GM18858 (cell line): ENCODE data around the gene PCDH10.

Experiments
- ATAC-seq: cut with Tn5 transposase; IDR thresholded peaks from one replicate; pipeline ENCODE4 v1.9.1; 2021; ENCODE audit not compliant: unreplicated experiment

PCDH10 gene

DNA sequence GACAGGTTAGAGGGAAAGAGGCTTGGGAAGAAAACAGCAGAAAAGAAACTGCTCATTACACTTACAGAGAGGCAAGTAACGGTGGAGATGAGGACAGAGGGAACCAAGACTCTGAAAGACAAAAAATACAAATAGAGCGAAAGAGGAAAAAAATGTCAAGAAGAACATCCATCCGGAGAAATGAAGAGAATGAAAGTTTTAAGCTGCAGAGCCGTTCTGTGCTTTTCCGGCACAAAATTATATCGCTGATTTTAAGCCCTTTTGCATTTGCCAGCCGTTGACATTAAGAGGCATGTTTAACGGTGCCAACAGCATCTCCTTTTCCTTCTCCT is 236 bp downstream of the PCDH10 start:
- no peak for ATAC-seq

DNA sequence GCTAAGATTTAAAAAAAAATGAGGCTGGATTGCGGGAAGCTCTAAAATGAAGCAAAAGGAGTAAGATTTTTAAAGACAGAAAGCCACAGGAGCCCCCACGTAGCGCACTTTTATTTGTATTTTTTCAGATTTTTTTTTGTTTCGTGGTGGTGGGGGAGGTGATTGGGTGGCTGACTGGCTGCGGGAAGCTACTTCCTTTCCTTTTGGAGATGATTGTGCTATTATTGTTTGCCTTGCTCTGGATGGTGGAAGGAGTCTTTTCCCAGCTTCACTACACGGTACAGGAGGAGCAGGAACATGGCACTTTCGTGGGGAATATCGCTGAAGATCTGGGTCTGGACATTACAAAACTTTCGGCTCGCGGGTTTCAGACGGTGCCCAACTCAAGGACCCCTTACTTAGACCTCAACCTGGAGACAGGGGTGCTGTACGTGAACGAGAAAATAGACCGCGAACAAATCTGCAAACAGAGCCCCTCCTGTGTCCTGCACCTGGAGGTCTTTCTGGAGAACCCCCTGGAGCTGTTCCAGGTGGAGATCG is 908 bp downstream of the PCDH10 start:
- no peak for ATAC-seq

DNA sequence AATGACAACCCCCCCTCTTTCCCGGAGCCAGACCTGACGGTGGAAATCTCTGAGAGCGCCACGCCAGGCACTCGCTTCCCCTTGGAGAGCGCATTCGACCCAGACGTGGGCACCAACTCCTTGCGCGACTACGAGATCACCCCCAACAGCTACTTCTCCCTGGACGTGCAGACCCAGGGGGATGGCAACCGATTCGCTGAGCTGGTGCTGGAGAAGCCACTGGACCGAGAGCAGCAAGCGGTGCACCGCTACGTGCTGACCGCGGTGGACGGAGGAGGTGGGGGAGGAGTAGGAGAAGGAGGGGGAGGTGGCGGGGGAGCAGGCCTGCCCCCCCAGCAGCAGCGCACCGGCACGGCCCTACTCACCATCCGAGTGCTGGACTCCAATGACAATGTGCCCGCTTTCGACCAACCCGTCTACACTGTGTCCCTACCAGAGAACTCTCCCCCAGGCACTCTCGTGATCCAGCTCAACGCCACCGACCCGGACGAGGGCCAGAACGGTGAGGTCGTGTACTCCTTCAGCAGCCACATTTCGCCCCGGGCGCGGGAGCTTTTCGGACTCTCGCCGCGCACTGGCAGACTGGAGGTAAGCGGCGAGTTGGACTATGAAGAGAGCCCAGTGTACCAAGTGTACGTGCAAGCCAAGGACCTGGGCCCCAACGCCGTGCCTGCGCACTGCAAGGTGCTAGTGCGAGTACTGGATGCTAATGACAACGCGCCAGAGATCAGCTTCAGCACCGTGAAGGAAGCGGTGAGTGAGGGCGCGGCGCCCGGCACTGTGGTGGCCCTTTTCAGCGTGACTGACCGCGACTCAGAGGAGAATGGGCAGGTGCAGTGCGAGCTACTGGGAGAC is 1.6 kb downstream of the PCDH10 start:
- no peak for ATAC-seq

DNA sequence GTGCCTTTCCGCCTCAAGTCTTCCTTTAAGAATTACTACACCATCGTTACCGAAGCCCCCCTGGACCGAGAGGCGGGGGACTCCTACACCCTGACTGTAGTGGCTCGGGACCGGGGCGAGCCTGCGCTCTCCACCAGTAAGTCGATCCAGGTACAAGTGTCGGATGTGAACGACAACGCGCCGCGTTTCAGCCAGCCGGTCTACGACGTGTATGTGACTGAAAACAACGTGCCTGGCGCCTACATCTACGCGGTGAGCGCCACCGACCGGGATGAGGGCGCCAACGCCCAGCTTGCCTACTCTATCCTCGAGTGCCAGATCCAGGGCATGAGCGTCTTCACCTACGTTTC is 2.2 kb downstream of the PCDH10 start:
- ATAC-seq, result no peak

DNA sequence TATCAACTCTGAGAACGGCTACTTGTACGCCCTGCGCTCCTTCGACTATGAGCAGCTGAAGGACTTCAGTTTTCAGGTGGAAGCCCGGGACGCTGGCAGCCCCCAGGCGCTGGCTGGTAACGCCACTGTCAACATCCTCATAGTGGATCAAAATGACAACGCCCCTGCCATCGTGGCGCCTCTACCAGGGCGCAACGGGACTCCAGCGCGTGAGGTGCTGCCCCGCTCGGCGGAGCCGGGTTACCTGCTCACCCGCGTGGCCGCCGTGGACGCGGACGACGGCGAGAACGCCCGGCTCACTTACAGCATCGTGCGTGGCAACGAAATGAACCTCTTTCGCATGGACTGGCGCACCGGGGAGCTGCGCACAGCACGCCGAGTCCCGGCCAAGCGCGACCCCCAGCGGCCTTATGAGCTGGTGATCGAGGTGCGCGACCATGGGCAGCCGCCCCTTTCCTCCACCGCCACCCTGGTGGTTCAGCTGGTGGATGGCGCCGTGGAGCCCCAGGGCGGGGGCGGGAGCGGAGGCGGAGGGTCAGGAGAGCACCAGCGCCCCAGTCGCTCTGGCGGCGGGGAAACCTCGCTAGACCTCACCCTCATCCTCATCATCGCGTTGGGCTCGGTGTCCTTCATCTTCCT is 2.7 kb downstream of the PCDH10 start:
- ATAC-seq, result no peak

DNA sequence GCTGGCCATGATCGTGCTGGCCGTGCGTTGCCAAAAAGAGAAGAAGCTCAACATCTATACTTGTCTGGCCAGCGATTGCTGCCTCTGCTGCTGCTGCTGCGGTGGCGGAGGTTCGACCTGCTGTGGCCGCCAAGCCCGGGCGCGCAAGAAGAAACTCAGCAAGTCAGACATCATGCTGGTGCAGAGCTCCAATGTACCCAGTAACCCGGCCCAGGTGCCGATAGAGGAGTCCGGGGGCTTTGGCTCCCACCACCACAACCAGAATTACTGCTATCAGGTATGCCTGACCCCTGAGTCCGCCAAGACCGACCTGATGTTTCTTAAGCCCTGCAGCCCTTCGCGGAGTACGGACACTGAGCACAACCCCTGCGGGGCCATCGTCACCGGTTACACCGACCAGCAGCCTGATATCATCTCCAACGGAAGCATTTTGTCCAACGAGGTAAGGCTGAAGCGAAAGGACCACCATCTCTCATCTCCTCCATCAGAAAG is 3.3 kb downstream of the PCDH10 start:
- no peak for ATAC-seq

DNA sequence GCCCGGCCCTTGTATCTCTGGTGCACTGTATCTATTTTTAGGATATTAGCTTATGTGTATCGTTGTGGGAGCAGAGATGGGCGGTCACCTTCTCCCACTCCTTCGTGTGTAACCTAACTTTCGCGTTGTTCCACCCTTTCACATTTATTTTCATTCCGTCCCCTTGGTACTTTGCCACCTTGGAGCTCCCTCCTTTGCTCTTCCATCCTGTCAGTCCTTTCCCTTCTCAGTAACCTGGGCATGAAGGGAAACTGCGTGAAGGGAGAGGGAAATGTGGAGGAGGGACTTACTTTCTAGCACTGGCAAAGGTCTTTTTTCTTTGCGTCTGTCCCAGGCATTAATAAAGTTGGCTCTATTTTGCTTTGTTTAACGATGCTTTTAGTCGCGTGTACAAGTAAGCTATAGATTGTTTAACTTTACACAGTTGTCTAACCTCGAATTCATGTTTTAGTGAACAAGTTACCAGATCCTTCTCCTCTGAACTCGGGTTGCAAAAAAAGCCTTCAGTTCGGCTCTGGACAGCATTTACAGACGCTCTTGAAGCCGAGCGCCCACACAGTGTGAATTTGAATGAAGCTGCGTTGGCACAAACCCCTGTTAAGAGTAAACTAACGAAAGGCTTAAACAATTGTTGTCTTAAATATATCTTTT is 3.9 kb downstream of the PCDH10 start:
- ATAC-seq, result no peak

DNA sequence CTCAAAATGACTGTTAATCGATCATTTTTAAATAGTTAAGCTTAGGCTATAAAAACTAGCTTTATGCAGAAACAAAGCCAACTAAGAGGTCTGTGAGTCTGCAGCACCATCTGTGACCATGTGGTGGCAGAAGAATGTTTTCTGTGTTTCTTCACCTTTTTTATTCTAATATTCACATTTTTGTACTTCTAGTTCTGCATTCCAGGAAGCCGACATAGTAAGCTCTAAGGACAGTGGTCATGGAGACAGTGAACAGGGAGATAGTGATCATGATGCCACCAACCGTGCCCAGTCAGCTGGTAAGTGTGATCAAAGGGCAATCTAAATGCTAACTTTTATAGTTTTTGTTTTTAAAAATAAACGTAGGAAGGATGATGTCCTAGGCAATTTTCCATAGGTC is 5.6 kb downstream of the PCDH10 start:
- ATAC-seq, result no peak

DNA sequence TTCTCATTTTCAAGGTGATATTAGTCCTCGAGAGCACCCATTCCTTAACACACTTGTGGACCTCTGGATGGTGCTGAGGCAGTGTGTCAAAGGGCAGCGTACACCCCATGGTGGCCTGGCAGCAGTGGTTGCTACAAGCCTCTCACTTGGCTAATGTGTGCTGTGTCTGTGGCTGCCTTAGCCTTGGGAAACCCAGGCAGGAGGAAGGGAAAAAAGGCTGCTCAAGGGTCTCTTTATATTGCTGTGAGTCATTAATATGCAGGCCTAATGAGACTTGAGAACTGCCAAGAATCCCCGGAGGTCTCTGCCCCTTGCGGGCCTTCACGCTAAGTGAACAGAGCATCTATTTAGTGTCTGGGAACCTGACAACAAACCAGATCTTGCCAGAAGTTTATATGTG is 7.0 kb downstream of the PCDH10 start:
- no peak for ATAC-seq

DNA sequence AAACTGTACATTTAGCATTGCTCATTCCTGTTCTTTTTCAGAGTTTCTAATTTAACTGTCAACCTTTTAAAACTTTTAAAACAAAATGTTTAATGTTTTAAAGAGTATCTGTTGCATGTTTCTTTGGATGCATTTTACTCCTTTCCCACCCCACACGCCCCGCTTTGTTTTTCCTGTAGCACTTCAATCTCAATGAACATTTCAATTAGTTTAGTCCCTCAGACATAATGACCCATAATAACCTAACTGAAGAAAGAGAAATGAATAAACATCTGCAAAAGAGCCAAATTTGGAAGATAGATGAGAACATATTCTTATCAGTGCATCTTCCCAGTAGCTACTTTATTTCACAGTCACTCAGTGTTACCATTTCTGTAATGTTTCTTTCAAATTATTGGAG is 7.5 kb downstream of the PCDH10 start:
- ATAC-seq, result no peak

DNA sequence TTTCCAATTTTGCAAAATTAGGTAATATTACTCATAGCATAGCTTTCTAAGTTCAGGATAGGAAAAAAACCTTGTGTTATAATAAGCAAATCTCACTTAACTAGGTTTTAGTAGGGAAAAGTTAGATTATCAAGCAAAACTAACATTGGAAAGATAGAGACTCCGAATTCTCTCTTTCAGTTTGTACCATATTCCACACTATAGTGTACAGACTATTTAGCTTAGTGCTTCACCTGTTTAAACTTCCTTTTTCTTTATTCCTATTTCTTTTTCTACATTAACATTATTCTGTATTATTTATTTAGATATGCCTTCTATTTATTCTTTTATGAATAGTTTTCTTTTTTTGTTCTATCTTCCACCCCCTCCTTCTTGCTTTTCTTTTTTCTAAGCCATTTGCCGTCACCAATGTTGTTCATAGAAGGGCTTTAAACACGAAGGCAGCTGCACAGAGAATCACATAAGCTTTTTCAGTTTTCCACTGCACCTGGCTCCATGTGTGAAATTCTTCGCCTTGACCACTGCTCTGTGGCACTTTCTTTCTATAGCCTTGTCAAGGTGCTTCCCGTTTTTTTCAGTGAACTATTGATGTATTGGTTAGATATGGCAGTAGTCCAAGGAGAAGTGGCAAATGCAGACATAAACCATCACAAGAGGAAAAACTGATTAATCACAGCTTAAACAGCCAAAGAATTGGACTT is 8.5 kb downstream of the PCDH10 start:
- ATAC-seq, result no peak

DNA sequence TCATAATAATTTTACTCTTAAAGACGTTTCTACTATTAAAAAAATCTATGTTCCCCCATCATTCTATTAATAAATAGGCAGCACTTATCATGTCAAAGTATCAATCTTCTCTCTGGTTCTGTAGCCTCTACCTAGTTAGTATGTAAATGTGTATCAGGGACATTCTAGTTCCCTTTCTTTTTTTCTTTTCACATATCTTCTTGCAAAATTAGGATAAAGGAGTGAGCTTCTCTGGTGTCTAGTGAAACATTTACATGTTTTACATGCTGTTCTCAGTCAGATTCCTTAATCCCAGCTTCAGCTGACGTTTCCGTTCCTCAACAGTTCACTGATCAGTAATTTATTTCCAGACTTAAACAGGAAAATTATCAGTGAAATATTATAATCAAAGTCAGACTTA is 11.8 kb downstream of the PCDH10 start:
- no peak for ATAC-seq

DNA sequence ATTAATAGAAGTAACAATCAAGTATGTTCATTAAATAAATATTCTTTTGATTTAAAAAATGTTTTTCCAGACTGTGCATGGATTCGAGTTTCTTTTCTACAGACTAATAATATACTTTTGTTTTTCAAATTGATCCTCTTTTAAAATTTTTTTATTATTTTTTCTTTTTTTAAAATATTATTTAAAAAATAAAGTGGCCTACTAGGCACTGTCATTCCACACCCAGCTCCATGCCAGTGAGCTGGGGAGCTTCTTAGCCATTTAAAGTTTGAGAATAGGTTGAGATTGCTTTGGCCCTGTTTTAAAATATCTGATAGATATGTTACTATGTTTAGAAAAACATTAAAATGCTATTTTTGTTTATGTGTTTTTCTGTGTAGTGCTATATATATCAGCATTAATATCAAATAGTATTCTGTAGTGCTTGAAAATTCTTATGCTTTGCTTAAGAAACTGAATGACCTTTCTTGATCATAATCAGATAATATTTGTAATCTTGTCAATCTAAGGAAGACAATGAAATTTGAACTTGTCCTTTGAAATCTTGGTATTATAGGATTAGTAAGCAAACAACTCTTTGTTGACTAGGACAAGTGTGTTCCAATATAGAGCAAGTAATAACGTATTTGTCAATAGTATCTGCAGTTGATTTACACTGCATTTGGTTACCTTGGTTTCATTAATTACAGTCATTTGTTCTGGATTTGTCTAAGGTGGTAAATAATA is 12.6 kb downstream of the PCDH10 start:
- ATAC-seq, result no peak

DNA sequence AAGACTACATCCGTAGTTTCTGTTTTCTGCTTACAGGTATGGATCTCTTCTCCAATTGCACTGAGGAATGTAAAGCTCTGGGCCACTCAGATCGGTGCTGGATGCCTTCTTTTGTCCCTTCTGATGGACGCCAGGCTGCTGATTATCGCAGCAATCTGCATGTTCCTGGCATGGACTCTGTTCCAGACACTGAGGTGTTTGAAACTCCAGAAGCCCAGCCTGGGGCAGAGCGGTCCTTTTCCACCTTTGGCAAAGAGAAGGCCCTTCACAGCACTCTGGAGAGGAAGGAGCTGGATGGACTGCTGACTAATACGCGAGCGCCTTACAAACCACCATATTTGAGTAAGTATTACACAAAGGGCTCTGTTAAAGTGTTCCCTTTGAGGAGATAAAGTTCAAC is 13.8 kb downstream of the PCDH10 start:
- no peak for ATAC-seq

DNA sequence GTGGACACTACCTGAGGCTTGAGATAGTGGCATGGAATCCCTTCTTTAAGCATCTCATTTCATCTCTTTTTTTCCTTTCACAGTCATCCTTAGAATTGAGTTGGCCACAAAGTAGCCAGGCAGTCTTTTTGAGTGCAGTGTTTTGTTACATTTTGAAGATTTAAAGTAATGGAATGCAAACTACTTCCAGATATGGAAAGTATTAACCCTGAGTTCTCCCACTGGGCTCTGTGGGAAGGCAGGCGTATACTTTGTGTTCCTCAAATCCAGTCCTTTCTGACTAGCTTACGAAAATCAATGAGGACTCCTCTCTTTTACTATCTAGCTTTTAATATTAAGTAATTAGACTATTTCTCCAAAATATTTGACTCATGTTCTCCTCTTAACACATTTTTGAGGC is 29.9 kb downstream of the PCDH10 start:
- ATAC-seq, result no peak

DNA sequence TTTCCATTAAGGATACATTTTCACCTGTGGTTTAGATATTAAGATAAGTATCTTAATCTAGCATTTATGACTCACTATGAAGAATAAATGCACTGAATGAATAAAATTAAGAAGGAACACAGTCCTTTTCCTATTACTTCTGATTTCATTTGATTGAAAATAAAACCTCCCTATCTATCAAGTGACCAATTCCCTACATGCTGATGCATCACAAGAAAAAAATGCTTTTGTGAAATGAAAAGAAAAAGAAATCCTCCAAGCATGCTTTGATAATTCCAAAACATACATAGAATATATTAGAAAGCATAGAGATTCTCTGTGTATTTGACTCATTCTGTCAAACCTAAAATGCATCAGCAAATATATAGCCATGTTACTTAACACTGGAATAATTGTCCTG is 37.1 kb downstream of the PCDH10 start:
- no peak for ATAC-seq

DNA sequence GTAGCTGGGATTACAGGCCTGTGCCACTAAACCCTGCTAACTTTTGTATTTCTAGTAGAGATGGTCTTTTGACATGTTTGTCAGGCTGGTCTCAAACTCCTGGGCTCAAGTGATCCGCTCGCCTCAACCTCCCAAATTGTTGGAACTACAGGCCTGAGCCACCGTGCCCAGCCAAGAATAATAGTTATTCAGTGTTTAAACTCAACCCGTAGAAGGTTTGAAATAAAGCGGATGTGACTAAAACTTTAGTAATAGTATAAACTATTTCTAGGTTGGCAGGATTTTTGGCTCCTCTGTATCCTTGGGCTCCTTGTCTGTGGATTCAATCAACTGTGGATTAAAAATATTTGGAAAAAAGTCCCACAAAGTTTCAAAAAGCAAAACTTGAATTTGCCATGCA is 37.8 kb downstream of the PCDH10 start:
- ATAC-seq, result no peak

DNA sequence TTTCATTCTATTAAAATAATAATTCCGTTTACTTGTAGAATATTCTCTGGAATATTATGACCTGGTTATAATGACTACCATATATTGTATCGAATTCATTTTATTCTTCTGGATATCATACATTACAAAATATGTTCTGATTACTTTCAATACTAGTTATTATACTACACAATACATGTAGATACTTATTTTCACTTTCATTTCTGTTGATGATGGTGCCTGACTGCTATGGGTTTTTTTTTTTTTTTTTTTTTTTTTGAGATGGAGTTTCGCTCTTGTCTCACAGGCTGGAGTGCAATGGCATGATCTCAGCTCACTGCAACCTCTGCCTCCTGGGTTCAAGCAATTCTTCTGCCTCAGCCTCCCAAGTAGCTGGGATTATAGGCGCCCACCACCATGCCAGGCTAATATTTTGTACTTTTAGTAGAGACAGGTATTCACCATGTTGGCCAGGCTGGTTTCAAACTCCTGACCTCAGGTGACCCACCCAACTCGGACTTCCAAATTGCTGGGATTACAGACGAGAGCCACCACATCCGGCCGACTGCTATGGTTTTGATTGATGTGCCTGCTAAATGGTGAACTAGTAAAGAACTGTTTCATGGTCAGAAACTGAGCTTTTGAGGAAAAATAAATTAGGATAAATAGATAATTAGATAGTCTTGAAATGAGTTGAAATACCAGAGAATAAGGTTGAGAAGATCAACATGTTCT is 39.5 kb downstream of the PCDH10 start:
- ATAC-seq, result no peak

DNA sequence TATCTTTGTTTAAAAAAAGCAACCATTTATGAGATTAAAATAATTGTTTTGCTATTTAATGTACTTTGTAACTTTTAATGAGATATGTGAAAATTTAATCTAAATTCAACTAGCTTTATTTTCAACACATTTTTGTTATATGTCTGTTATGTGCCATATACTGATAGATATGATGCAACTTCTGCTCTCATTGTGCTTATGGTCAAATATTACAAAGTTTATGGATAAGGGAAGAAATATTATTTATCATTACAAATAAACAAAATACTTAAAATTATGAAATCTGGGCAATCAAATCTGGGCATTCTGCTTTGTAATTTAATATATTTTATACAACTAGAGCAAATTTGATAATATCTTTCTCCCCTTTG is 40.0 kb downstream of the PCDH10 start:
- no peak for ATAC-seq

DNA sequence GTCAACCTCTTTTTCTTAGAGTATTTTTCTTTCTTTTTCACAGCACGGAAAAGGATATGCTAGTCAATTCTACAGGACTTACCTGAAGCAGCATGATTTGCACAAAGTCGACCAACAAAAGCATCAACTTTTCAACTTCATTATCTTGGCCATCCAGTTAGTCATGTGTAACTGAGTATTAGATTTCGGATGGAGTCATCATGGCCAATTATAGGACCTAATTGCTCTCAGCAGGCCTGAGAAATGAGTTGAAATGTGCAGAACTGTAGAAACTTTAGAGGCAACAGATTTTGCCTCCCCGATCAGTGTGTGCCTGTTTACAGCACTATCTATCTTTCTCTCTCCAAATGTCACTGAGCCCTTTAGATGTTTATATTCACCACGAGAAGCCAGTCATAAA is 41.0 kb downstream of the PCDH10 start:
- ATAC-seq, result no peak
